NCI-H510A treated with DMSO at 0.1 percent for 48 hours (cell line): Measurements from ENCODE around the gene NSRP1.
A peak's percentile ranks its signal among the peaks of the same experiment; 100 is the strongest.
"Not testable (repeated sequence)": the region's sequence is repeated elsewhere in the genome, so short reads cannot be mapped to it uniquely, and the experiment has no call there.

Experiments used
- DNase-seq: peaks from one replicate; lab custom pipeline; 2025; lab: John Stamatoyannopoulos, UW

Gene NSRP1, protein sequence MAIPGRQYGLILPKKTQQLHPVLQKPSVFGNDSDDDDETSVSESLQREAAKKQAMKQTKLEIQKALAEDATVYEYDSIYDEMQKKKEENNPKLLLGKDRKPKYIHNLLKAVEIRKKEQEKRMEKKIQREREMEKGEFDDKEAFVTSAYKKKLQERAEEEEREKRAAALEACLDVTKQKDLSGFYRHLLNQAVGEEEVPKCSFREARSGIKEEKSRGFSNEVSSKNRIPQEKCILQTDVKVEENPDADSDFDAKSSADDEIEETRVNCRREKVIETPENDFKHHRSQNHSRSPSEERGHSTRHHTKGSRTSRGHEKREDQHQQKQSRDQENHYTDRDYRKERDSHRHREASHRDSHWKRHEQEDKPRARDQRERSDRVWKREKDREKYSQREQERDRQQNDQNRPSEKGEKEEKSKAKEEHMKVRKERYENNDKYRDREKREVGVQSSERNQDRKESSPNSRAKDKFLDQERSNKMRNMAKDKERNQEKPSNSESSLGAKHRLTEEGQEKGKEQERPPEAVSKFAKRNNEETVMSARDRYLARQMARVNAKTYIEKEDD

DNA sequence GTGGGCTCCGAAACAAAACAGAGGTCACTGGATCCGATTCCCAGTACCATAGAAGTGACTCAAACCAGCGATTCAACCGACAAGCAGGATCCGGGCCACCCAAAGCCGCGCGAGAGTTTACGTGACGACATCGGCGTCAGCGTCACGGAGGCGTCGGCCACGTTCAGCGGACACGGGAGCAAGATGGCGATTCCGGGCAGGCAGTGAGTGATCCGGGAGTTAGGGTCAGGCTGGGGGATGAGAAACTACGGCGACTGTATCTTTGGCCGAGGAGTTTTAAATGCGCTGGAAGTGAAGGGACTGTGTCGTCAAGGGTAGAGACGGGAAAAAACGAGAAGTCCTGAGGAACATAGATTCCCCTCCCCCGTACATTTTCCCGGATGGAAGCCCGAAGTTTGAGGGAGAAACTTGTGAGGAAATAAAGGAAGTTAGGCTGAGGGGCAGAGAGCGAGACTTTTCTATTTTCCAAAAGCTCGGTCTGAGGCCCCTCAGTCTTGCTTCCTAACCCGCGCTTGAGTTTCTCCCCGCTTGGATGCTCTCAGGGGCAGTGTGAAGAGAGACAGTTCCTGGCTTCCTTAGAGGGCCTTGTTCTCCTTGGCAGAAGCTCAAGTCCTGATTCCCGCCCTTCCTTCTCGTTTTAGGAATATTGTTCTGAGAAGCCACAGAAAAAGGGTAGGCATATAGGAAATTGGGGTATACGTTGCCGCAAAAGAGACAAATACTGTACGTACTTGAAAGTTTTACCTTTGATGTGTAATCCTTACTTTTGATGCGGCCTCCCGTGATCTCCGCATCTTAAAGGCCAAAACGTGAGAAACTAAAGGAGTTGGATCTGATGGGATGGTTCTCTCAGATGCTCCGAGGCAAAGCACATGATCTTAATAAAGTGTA is at the start of gene NSRP1:
Gene NSRP1 (plus strand): TSS at position 156 of the 891 bp plus-strand sequence. CDS start 28 bp downstream, at position 184.
- DNase-seq, result peak; percentile 89

GRCh38 chr17:30068465-30068864 is 48.2 kb upstream of the NSRP1 start:
- DNase-seq, result no peak

DNA sequence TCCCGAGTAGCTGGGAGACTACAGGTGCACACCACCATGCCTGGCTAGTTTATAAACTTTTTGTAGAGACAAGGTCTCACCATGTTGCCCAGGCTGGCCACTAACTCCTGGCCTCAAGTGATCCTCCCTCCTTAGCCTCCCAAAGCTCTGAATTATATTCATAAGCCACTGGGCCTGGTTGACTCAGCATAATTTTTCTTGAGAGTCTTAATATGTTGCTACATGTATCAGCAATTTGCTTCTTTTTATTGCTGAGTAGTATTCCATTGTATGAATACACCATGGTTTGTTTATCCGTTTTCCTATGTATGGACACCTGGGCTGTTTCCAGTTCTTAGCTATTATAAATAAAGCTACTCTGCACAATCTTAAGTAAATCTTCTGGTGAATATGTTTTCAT is 42.4 kb upstream of the NSRP1 start:
- no peak for DNase-seq

DNA sequence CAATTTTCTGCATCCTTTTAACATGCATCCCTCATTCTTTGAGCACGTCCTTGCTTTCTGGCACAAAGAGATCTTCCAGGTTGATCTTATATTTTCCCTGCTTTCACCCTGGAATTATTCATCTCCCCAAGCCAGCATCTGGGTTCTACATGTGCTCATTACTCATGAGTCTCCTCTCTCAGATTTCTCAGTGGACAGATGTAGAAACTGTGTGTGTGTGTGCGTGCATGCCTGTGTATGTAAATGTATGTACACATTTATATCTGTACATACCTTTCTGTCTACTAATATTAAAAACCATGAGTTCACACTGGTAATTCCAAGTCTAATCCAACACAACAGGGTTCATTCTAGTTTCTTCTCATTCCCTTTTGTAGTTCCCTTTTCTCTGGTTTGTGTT is 41.9 kb upstream of the NSRP1 start:
- DNase-seq, result no peak

DNA sequence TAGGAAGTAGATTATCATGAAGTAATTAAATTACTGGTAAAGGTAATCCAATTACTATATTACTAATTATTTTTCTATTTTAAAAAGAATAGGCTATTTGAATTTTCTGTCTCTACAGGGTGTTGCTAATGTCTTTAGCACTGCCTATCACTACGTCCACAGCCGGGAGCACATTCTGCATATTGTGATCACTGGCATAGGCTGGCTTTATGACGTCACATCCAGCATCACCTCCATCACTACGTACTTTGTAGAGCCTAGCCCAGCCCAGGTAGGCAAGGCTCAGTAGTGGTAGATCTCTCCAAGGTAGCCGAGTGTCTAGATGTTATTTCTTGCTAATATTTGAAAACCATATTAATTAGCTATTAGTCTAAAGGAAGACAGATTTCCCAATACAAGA is 33.8 kb upstream of the NSRP1 start:
- no peak for DNase-seq

DNA sequence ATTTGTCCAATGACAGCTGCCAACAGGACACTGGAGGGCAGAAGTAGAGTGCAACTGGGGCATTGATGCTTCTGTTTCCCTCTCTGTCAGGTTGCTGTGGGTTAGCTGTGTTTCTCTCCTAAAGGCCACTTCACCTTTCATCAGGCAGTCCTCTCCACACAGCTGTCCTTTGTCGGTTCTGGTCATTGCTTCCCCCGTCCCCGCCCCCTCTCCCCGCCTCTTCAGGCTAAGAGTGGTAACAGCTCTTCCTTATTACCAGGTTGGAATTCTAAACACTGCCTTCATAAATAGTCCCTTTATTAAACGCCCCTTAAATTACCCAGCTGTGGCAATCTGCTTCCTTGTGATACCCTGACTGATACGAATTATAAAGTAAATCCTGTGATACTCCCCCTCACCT is 31.8 kb upstream of the NSRP1 start:
- peak; percentile 79 for DNase-seq

DNA sequence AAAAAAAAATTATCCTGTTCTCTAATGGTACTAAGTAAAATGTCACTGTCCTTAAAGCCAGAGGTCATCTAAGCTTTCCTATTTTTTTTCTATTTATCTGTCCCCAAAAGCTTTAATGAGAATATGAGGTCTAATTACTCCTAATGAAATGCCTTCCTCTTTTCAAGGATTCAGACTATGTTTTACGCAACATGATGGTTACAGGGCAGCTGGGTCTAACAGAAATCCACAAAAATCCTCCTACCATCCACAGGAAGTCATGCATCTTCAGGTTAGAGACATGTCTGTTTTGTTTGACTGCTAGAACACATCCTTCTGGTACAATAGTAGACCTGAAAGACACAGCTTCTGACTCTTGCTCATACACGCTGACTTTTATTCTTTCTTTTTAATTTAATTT is 29.7 kb upstream of the NSRP1 start:
- DNase-seq, result no peak

GRCh38 chr17:30087431-30087830 is 29.2 kb upstream of the NSRP1 start:
- not testable (repeated sequence) for DNase-seq

- DNase-seq, result no peak
Measured at GRCh38 chr17:30091121-30091670, 25.4 kb upstream of the NSRP1 start.

DNA sequence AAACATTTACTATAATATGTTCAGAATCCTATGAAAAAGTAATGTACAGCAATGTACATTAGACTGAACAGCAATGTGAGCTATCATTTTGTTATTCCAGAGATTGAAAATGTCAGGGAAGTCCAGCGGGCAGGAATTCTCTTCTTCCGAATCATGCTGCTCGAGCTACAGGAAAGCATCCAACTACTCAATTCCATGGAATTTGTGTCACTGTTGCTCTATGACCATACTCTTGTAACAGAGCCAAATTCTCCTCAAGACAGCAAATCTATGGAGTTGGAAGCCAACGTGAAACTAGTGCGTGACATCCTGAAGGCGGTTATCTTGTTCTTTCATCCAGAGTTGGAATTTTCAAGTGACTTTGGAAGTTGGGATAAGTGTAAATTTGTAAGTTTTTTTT is 24.8 kb upstream of the NSRP1 start:
- DNase-seq, result no peak

- DNase-seq, result no peak
Measured at GRCh38 chr17:30092886-30093285, 23.7 kb upstream of the NSRP1 start.

GRCh38 chr17:30093463-30094147 is 23.0 kb upstream of the NSRP1 start:
- DNase-seq, result peak; percentile 69

DNA sequence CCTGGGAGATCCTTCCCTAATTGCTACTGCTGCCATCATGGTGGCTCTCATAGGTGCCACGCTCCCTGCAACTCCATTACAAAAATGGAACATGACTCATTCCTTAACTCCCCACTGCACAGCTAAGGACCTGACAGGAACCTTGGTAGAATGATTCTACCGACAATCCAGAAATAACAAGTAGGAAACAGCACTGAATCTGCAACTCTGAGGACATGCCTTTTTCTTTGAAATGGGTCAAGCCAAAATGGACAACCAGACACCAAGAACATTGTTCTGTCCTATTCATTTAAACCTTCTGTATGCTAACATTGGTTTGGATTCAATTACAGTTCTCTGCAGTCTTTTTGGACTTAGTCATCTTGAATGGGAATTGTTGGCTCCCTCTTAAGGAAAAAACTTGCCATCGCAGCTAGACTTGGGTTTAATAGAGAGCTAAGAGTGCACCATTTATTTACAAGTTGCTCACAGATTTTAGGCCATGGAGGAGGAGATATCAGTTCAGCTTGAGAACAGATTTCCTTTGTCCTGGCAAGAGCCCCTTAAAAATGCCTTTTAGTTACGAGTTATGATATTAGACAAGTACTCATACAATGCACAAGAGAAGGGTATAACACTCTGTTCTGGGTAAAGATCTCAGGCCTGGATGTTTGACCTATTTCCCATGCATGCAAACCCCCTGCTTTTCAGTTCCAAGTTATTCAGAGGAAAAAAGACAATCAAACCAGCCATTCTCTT is 20.9 kb upstream of the NSRP1 start:
- DNase-seq, result peak; percentile 62

GRCh38 chr17:30101686-30102390 is 14.8 kb upstream of the NSRP1 start:
- no peak for DNase-seq

DNA sequence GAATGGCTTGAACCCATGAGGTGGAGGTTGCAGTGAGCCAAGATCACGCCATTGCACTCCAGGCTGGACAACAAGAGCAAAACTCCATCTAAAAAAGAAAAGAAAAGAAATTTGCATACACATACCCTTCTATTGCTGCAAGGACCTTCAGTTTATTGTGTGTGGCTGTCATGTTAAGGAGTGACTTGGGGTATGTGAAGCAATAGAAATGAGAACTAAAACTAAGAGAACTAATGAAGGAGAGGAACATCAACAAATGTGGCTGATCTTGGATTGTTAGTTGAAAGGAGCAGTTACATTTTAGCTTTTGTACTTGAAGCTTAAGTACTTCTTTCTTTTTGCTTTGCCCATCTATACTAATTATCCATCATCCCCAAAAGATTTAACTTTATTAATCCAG is 12.7 kb upstream of the NSRP1 start:
- DNase-seq, result no peak

GRCh38 chr17:30104575-30105339 is 11.9 kb upstream of the NSRP1 start:
- DNase-seq, result peak; percentile 86

- DNase-seq, result no peak
Measured at GRCh38 chr17:30112794-30113193, 3.8 kb upstream of the NSRP1 start.

DNA sequence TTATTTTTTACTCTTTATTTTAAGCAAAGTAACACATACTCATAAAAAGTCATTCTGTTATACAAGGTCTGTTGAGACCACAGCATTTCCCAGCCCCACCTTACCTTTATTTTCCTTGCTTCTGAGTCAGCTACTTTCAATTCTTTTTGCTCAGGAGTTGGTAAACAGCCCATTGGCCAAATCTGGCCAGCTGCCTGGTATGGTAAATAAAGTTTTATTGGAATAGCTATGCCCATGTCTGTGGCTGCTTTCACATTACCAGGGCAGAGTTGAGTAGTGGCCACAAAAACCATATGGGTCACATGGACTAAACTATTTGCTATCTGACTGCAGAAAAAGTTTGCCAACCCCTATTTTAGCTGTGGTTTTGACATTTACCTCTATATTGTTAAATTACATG is 3.4 kb upstream of the NSRP1 start:
- DNase-seq, result no peak

DNA sequence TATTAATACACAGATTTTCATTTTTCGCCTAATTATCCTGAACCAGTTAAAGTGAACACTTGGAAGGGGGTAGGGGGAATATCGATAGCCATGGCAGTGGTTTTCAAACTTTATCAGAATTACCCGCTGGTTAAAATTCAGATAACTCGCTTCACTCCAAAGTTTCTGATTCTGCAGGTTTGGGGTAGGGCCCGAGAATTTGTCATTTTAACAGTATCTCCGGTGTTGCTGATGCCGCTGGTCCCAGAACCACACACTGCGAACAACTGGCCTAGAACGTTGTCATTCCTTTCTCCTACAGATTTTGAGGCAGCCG is 313 bp upstream of the NSRP1 start:
- DNase-seq, result no peak

DNA sequence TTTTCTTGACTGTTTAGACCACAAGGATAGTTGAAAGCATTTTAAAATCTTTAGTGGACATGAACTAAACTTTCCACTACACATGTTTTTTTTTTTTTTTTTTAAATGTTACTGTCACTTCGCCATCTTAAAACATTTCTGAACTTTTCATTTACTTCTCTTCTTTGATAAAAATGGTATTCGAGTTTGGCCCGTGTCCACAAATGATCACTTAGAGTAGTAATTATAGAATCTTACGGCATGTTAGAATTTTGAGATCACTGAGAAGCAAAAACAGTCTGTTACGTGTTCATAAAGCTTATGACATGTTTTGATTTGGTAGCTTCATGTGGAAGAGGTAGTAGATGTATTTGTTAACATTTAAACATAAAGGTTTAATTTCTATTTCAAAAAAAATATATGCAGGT is 1.1 kb downstream of the NSRP1 start:
- no peak for DNase-seq
